Femur (tissue), 1 donor: Measurements from ENCODE around the gene SLAMF9.
A peak's percentile ranks its signal among the peaks of the same experiment; 100 is the strongest.

ENCODE experiments used
- DNase-seq: peaks from one replicate; pipeline ENCODE4 v3.0.0-alpha.2; 2017

The SLAMF9 gene

DNA sequence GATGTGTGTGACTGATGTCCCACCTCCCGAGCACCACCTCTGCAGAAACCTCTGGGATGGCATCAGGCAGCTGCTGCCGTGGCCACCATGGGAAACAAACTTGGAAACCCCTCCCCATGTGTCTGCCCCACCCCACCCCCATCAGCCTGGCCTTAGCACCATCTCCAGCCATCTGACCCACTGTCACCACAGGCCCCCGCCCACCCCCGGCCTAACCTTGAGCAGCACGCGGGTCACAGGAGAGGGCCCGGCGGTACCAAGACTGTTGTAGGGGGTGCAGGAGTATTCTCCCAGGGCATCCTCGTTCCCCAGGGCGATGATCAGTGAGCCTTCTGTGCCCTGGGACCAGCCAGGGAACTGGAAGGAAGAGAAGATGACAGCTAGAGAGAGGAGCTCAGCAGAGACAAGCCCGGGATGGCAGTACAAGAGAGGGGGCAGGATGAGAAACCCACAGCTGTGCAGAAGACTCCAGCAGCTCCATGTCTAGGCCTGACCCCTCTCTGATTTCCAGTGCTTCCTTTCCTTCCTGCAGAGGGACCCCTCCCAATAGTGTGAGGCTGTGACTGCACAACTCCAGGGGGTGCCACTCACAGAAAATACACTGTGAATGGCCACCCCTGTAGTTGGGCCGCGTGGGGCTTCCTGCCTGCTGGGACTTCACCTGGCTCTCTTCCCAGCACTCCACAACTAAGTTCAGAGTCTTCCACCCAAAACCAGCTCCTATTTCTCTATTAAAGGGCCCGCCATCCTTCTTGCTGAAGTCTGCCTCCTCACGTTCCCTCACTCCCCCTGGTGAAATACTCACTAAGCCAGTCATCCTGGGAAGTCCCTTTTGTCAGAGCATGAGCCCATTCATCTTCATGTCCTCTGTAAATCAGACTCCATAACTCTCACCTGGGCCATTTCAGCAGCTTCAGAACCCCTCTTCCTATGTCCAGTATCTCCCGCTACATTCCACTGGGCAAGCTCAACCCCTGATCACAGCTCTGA is 21.4 kb downstream of the SLAMF9 start:
- DNase-seq: no peak

- no peak for DNase-seq
Observed at GRCh38 chr1:159931795-159932173, 22.3 kb downstream of the SLAMF9 start.

DNA sequence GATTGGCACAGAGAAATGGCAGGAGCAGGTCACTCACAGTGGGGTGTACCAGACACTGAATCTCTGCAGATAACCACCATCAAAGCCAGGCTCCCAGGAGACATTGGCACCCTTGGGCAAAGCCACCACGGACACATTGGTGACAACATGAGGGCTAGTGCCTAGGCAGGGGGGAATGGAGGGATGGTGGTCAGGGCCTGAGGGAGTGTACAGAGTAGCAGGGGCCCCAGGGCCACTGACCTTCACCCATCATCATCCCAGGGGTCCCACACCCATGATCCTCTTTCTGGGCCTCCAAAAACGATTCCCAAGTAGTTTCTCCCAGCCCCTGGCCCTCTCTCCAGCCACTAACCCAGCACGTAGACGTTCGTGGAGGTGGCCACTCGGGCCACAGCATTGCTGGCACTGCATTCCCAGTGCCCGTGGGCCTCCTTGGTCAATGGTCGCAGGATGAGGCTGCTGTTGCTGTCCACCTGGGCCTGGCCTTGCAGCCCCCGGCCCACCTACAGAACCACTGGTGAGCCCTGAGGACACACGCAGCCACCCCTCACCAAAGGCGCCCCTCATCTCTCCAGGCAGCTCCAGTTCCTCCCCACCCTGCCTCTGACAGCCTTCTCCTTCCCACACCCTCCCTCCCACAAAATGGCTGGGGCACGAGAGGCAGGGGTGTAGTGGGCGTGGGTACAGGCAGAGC is 22.8 kb downstream of the SLAMF9 start:
- no peak for DNase-seq

DNA sequence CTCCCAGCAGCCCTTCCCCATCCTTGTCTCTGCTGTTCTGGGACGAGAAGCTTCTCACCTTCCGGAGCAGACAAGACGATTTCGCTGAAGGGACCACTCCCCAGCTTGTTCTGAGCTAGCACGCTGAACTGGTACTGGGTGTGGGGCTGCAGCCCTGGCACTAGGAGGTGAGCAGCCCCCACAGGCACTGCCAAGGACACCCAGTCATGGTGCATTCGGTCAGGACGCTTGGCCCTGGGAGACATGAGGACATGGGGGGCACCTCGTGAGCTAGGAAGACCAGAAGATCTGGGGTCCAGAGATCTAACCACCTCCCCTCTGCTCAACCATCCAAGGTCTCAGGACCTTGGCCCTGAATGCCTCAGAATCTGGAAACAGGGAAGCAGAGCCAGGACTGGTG is 23.4 kb downstream of the SLAMF9 start:
- DNase-seq: no peak

GRCh38 chr1:159930216-159930615 is 23.8 kb downstream of the SLAMF9 start:
- no peak for DNase-seq

DNA sequence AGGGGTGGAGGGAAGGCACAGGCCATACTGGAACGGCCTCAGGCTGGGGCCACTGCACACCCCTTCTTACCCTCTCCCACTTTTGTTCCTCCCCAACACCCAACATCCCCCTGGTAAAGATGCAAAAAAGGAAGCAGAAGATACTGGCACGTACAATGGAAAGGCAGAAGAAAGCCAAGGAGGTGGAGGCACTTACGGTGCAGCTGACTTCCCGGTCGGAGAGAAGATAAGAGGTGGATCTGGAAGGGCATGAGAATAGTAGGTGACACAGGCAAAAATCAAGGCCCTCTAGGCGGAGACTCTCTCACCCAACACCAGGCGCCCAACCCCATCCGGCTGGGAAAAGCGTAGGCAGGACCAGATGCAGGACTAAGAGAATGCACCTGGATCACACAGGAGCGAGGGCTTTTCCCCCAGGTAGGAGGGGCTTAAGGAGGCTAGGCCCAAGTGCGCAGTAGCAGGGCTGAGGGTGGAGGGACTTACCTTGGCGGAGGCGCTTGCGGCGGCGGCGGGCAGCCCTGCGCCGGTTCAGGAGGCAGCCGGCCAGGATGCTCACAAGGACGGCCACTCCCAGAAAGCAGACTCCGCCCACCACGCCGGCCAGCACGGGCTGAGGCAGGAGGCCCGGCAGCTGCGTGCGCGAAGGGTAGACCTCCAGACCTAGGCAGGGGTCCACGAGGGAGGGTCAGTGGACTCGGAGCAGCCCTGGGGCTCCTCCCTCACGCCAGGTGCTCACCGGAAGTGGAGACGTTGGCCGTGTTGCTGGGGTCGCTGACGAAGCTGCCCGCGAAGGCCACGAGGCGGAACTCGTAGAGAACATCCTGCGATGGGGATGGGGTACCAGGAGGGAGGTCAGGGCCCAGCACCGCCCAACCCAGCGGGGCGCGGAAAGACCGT is 24.6 kb downstream of the SLAMF9 start:
- DNase-seq: no peak

DNA sequence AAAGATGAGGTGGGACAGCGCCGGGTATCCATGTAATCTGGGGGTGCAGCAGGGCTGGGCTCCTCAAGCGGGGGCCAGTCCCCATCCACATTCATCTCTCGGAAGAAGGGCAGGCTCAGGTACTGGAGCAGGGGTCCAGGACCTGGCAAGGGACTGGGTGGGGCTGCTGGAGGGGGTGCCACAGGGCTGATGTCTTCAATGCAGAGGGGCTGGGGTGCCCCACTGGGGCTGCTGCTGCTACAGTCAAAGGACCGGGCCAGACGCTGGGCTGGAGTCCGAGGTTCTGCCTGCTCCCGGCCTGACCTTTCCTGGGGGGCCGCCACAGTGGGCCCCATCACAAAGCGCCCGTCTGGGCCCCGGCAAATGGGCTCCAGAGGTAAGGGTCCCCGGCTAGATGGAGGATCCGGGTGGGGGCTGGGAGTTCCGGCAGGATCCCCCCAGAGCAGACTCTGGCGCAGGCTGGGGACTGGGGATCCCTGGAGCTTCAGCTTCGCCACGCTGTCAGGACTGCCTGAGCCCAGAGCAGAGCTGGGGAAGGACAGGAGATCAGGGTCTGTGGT is 25.5 kb downstream of the SLAMF9 start:
- DNase-seq: no peak

DNA sequence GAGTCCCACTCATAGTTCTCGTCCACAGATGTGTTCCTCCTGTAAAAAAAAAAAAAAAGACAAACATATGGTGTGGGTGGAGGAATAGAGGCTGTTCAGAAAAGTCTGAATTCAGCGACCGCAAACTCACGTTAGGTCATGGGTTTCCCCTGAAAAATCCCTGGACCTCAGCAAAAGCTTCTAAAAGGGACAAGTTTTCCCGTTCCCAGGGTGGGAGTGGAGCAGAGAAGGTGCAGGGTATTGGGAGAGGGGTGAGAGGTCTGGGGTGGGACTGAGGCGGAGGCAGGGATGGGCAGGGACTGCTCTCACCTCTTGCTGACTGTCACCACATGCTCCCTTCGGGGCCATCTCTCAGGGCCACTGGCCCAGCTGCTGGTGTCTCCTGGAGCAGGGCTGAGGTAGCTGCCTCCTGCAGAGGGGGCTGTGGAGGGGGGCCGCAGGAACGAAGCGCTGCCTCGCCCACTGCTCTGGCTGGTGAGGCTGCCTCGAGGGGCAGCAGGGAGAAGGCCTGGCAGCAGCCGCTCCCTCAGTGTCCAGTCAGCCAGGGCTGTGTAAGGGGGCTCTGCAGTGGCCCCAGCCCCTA is 26.1 kb downstream of the SLAMF9 start:
- DNase-seq: no peak

DNA sequence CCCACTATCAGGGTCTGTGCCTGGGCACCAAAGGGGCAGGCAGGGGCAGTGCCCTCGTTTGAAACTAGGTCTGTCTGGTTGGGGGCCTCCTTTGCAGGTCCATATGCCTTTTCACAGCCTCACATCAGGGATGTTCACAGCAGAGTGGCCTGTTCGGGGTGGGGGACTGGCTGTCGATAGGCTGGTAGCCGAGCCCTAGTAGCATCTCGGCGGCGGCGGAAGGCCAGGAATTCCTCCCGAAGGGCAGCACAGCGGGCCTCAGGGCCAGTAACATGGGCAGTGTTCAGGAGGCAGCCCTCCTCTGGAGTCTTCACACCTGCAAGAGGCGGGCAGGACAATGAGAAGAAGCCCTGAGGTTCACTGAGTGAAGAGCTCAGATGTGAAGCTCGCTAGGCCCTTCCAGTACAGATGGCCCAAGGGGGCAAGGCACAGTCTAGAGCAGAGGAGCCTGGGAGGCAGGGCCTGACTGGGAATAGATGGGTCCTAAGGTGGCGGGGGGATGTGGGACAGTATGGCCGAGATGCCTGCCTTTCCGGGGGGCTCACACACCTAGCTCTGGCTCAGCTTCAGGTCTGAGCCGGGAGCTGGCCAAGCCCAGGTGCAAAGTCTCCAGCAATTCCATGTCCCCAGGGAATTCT is 26.7 kb downstream of the SLAMF9 start:
- DNase-seq: no peak

GRCh38 chr1:159925719-159926078 is 28.3 kb downstream of the SLAMF9 start:
- no peak for DNase-seq

GRCh38 chr1:159924791-159925718 is 29.0 kb downstream of the SLAMF9 start, which contains the start of gene TAGLN2:
Gene TAGLN2, minus strand, starts transcription at chr1:159925507. Its CDS starts 4,998 bp downstream, at chr1:159920509.
- peak; percentile 95 for DNase-seq

GRCh38 chr1:159924025-159924790 is 29.8 kb downstream of the SLAMF9 start:
- DNase-seq: peak; percentile 93

DNA sequence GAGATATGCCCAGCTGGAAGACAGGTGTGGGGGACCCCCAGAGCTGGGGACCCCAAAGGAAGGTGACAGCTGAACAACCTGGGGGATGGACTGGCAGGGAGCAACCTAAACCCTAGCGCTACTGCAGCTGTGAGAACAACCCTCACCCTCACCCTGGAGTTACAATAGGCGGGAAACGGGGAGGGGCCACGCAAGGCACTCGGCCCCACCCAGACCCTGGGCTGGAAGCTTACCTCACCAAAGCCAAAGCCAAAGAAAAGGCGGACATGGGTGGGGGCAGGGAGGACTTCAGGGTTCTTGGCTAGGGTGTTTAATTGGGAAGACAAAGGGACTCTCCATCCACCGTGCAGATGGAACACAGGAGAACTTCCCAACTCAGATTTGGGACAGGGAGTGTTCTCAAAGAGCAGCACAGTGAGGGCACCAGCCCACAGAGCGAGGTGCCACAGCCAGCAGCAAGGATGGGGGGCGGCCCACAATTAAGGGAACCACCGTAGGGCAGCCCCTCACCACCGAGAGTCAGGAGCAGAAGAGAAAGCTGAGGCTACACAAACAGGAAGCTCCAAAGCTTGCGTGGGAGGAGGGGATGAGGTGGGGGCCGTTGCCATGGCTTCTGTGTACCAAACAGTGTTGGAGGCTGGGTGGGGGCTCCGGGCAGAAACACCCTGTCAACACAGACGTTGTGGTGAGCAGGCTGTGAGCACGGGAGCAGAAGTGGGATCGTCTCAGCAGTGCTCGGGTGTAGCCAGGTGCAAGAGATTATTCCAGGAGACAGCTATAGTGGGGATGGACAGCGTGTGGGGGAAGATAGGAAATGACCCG is 30.6 kb downstream of the SLAMF9 start:
- DNase-seq: peak; percentile 93

- DNase-seq: peak; percentile 84
Observed at GRCh38 chr1:159922511-159923202, 31.4 kb downstream of the SLAMF9 start.

GRCh38 chr1:159921700-159922504 is 32.1 kb downstream of the SLAMF9 start:
- DNase-seq: no peak

DNA sequence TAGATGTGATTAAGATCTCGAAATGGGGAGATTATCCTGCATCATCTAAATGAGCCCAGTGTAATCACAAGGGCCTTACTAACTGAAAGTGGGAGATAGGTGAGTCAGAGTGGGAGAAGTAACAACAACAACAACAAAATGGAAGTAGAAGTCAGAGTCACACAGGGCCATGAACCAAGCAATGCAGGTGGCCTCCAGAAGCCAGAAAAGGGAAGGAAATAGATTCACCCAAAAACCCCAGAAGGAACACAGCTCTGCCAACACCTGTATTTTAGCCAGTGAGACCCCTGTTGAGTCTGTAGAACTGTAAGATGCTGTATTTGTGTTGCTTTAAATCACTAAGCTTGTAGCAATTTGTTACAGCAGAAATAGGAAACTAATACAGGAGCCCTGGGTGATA is 32.8 kb downstream of the SLAMF9 start:
- DNase-seq: no peak

DNA sequence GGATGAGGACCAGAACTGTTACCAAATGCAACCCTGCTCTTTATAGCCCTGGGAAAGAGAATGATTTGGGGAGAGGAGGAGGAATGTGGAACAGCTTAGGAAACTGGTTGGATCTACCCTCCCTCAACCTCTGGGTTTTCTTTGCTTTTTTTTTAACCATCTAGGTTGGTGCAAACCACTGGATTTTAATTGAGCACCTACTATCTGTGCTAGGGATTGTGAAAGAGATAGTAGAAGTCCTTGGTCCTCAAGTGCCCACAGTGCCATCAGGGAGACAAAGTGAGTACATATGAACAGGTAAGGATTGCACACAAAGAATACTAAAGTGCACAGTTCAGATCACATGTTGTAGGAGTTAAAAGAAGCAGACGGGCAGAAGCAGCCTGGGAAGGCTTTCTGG is 33.4 kb downstream of the SLAMF9 start:
- no peak for DNase-seq
